Hepatocyte (in vitro differentiated cells): ENCODE data around the gene GALNTL6. TPM values are rescaled to one million over a fixed set of nuclear protein-coding genes. Genes with fewer than 3 reads are reported as not detected.

Source experiments
- DNase-seq: peaks from one replicate; pipeline ENCODE4 v3.0.0-alpha.2; 2016; ENCODE audit warnings: low spot score
- H2AFZ ChIP-seq: fragments of 200-600 bp; sonication (generic); 2 replicates; pipeline ENCODE4 v1.6.0; 2016; ENCODE audit warnings: antibody characterized with exemption, mild to moderate bottlenecking
- H3K27ac ChIP-seq: fragments of 200-600 bp; sonication (generic); 2 replicates; pipeline ENCODE4 v1.5.1; 2016; ENCODE audit warnings: mild to moderate bottlenecking
- H3K27me3 ChIP-seq: fragments of 200-600 bp; sonication (generic); 2 replicates; pipeline ENCODE4 v1.6.1; 2016
- H3K36me3 ChIP-seq: fragments of 200-600 bp; sonication (generic); replicated peaks from 2 replicates; pipeline ENCODE4 v1.5.1; 2016; ENCODE audit warnings: low read depth; ENCODE audit not compliant: insufficient read depth
- H3K4me1 ChIP-seq: fragments of 200-600 bp; sonication (generic); 2 replicates; pipeline ENCODE4 v1.5.1; 2016; ENCODE audit warnings: mild to moderate bottlenecking, moderate library complexity; ENCODE audit not compliant: insufficient read depth
- H3K4me2 ChIP-seq: fragments of 200-600 bp; sonication (generic); 2 replicates; pipeline ENCODE4 v1.6.0; 2016
- H3K4me3 ChIP-seq: fragments of 200-600 bp; sonication (generic); 2 replicates; pipeline ENCODE4 v1.5.1; 2016; ENCODE audit warnings: mild to moderate bottlenecking
- H3K79me2 ChIP-seq: fragments of 200-600 bp; sonication (generic); 2 replicates; pipeline ENCODE4 v1.6.0; 2017; ENCODE audit warnings: mild to moderate bottlenecking
- H3K9me2 ChIP-seq: fragments of 200-600 bp; sonication (generic); replicated peaks from 2 replicates; pipeline ENCODE4 v1.6.0; 2017; ENCODE audit warnings: mild to moderate bottlenecking; ENCODE audit not compliant: insufficient read depth
- H3K9me3 ChIP-seq: fragments of 200-600 bp; sonication (generic); 2 replicates; pipeline ENCODE4 v1.5.1; 2016; ENCODE audit warnings: low read depth, mild to moderate bottlenecking
- H4K20me1 ChIP-seq: fragments of 200-600 bp; sonication (generic); 2 replicates; pipeline ENCODE4 v1.6.0; 2016; ENCODE audit warnings: mild to moderate bottlenecking; ENCODE audit not compliant: insufficient read depth, poor library complexity, severe bottlenecking
- EZH2 ChIP-seq: fragments of 200-600 bp; sonication (generic); IDR thresholded peaks from 2 replicates; pipeline ENCODE4 v1.6.1; 2016; ENCODE audit warnings: antibody characterized with exemption, mild to moderate bottlenecking, borderline replicate concordance
- EZH2phosphoT487 ChIP-seq: fragments of 200-600 bp; sonication (generic); IDR thresholded peaks from one replicate; pipeline ENCODE4 v1.6.1; 2018; ENCODE audit warnings: antibody characterized with exemption, mild to moderate bottlenecking, low read depth, moderate library complexity; ENCODE audit not compliant: unreplicated experiment, severe bottlenecking
- WGBS: methylation state at CpG from one replicate; pipeline ENCODE4 v1.1.6; 2016; ENCODE audit warnings: low lambda C conversion rate; ENCODE audit errors: missing lambda C conversion rate; 5-methylcytosine and 5-hydroxymethylcytosine counted together
- polyA plus RNA-seq: library from polyadenylated mRNA; unstranded; fragments of >200 nt; fragmentation: Nextera tagmentation; extraction: Ambion mirVana; gene quantifications from 2 replicates; pipeline ENCODE4 v1.2.1, GENCODE V29; 2016
- total RNA-seq: library from RNA; depleted of rRNA; stranded (reverse); fragments of >200 nt; gene quantifications from 2 replicates; pipeline ENCODE4 v1.2.3, GENCODE V29; 2014
- TF ChIP-seq, protein P1 (sequence below): fragments of 200-600 bp; sonication (generic); IDR thresholded peaks from 2 replicates; pipeline ENCODE4 v1.5.1; 2016; ENCODE audit warnings: antibody characterized with exemption, mild to moderate bottlenecking; ENCODE audit not compliant: poor library complexity

GALNTL6 gene
- total and polyA plus RNA-seq, 2 experiments from 2014 or later: 0.53 to 0.74 TPM

DNA sequence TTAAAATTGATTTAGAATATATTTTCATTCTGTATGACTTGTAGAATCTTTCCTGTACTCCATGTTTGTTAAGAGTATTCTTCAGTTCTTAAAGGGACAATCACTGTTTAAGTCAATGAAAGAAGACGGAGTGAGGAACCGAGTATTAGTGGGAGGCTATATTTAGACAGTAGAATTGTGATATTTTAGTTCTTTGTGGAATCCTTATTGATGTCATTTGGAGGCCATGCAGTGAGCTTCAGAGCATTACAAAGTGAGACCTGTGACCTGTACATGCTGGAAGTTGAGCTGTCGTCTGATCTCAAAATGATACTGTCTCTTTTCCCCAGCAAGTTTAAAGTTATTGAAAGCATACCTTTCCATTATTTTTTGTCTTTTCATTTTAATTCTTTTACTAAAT lies 394.7 kb downstream of the GALNTL6 start:
- Histone ChIP-seq H3K27ac (no peak overlapping the region), H3K4me2 (no peak overlapping the region), H3K9me3 (no peaks in the 10 kb centered on the region), H3K4me3 (no peak overlapping the region), H3K79me2 (no peaks in the 10 kb centered on the region), H4K20me1 (no peaks in the 10 kb centered on the region), H3K4me1 (no peaks in the 10 kb centered on the region), H3K9me2 (no peaks in the 10 kb centered on the region), H2AFZ (no peak overlapping the region), H3K36me3 (no peaks in the 10 kb centered on the region), H3K27me3 (no peaks in the 10 kb centered on the region)
- WGBS: 58% methylated on average over 3 of the region's 3 CpGs
- TF ChIP-seq EZH2 (no peak), EZH2phosphoT487 (no peak)
- TF ChIP-seq, protein P1, sequence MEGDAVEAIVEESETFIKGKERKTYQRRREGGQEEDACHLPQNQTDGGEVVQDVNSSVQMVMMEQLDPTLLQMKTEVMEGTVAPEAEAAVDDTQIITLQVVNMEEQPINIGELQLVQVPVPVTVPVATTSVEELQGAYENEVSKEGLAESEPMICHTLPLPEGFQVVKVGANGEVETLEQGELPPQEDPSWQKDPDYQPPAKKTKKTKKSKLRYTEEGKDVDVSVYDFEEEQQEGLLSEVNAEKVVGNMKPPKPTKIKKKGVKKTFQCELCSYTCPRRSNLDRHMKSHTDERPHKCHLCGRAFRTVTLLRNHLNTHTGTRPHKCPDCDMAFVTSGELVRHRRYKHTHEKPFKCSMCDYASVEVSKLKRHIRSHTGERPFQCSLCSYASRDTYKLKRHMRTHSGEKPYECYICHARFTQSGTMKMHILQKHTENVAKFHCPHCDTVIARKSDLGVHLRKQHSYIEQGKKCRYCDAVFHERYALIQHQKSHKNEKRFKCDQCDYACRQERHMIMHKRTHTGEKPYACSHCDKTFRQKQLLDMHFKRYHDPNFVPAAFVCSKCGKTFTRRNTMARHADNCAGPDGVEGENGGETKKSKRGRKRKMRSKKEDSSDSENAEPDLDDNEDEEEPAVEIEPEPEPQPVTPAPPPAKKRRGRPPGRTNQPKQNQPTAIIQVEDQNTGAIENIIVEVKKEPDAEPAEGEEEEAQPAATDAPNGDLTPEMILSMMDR: no peak
- DNase-seq: no peak

DNA sequence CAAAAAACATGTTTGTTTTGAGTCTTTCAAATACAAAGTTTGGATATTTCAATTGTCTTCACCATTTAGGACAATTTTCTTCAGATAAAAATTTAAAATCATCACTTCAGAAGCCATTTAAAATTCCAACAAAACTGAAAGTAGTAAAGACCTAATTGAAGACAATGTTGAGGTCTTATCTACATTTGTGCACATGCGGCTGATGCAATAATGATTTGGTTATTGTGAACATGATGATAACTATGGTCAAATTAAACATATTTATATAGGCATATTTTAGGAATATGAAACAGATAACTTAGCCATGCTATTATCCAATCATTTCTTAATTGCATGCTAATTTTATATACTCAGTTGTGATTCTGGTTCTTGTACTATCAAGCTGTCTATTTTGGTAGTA lies 407.5 kb downstream of the GALNTL6 start:
- no peaks in the 10 kb centered on the region for H4K20me1 ChIP-seq
- 3% methylated on average over 1 of the region's 1 CpG for WGBS
- H3K27ac ChIP-seq: no peak overlapping the region
- TF ChIP-seq, protein P1: no peak
- TF ChIP-seq EZH2phosphoT487 (no peak), EZH2 (no peak)
- no peaks in the 10 kb centered on the region for H3K27me3 ChIP-seq
- no peak overlapping the region for H3K4me2 ChIP-seq
- no peaks in the 10 kb centered on the region for H3K79me2 ChIP-seq
- H3K9me2 ChIP-seq: no peaks in the 10 kb centered on the region
- DNase-seq: no peak
- H3K4me1 ChIP-seq: no peaks in the 10 kb centered on the region
- H2AFZ ChIP-seq: no peak overlapping the region
- no peaks in the 10 kb centered on the region for H3K9me3 ChIP-seq
- H3K4me3 ChIP-seq: no peak overlapping the region
- no peaks in the 10 kb centered on the region for H3K36me3 ChIP-seq

DNA sequence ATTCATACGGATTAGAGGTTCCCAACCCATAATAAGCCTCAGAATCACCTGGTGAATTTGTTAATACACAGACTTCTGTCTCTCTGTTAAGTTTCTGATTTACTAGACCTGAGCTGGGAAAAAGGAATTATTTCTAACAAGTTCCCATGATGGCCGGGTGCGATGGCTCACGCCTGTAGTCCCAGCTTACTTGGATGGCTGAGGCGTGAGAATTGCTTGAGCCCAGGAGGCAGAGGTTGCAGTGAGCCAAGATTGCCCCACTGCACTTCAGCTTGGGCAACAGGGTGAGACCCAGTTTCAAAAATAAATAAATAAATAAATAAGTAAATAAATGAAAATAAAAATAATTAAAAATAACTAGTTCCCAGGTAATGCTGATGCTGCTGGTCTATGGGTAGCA lies 412.3 kb downstream of the GALNTL6 start:
- TF ChIP-seq, protein P1: no peak
- TF ChIP-seq EZH2 (no peak), EZH2phosphoT487 (no peak)
- no peaks in the 10 kb centered on the region for H3K36me3 ChIP-seq
- H3K9me2 ChIP-seq: no peaks in the 10 kb centered on the region
- no peaks in the 10 kb centered on the region for H3K4me1 ChIP-seq
- DNase-seq: no peak
- no peaks in the 10 kb centered on the region for H3K9me3 ChIP-seq
- 96% methylated on average over 5 of the region's 5 CpGs for WGBS
- no peaks in the 10 kb centered on the region for H4K20me1 ChIP-seq
- no peaks in the 10 kb centered on the region for H3K79me2 ChIP-seq
- no peaks in the 10 kb centered on the region for H3K27me3 ChIP-seq
- no peak overlapping the region for H2AFZ ChIP-seq
- no peak overlapping the region for H3K4me2 ChIP-seq
- H3K27ac ChIP-seq: no peak overlapping the region
- H3K4me3 ChIP-seq: no peak overlapping the region

DNA sequence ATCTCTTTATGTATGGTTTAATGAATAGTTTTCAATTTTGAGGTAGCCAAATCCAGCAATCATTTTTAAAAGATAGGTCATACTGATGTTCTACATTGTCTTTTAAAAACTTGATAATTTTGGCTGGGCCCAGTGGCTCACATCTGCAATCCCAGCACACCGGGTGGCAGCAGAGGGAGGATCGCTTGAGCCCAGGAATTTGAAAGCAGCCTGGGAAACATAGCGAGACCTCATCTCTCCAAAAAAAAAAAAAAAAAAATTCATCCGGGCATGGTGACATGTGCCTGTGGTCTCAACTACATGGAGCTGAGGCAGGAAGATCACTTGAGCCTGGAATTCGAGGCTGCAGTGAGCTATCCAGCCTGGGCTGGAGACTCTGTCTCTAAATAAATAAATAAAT lies 419.8 kb downstream of the GALNTL6 start:
- H3K9me2 ChIP-seq: no peaks in the 10 kb centered on the region
- no peaks in the 10 kb centered on the region for H3K27me3 ChIP-seq
- no peaks in the 10 kb centered on the region for H3K4me1 ChIP-seq
- no peak overlapping the region for H2AFZ ChIP-seq
- no peak for DNase-seq
- no peak overlapping the region for H3K4me3 ChIP-seq
- no peak overlapping the region for H3K4me2 ChIP-seq
- H3K9me3 ChIP-seq: no peaks in the 10 kb centered on the region
- WGBS: 48% methylated on average over 5 of the region's 5 CpGs
- H3K27ac ChIP-seq: no peak overlapping the region
- no peak for TF ChIP-seq EZH2
- TF ChIP-seq, protein P1: peak; percentile 12
- H4K20me1 ChIP-seq: no peaks in the 10 kb centered on the region
- H3K36me3 ChIP-seq: no peaks in the 10 kb centered on the region
- H3K79me2 ChIP-seq: no peaks in the 10 kb centered on the region
